Ishikawa (cell line): Measurements from ENCODE around the gene SV2A.

Experiments used
- CEBPB ChIP-seq: IDR thresholded peaks from 2 replicates; pipeline ENCODE4 v1.6.1; 2012
- CREB1 ChIP-seq: IDR thresholded peaks from 2 replicates; pipeline ENCODE4 v1.6.1; 2012; ENCODE audit warnings: low read depth
- EGR1 ChIP-seq: IDR thresholded peaks from 2 replicates; pipeline ENCODE4 v1.6.1; 2012
- EP300 ChIP-seq: IDR thresholded peaks from 2 replicates; pipeline ENCODE4 v1.6.1; 2012; ENCODE audit warnings: borderline replicate concordance
- FOXM1 ChIP-seq: IDR thresholded peaks from 2 replicates; pipeline ENCODE4 v1.6.1; 2012; ENCODE audit warnings: low read depth, borderline replicate concordance
- RAD21 ChIP-seq: IDR thresholded peaks from 2 replicates; pipeline ENCODE4 v1.6.1; 2012; ENCODE audit warnings: low read depth
- TAF1 ChIP-seq: IDR thresholded peaks from 2 replicates; pipeline ENCODE4 v1.6.1; 2012; ENCODE audit warnings: low read depth, mild to moderate bottlenecking
- TCF12 ChIP-seq: IDR thresholded peaks from 2 replicates; pipeline ENCODE4 v1.6.1; 2012; ENCODE audit warnings: low read depth
- YY1 ChIP-seq: IDR thresholded peaks from 2 replicates; pipeline ENCODE4 v1.6.1; 2012; ENCODE audit warnings: low read depth
- TF ChIP-seq, protein P1 (sequence below): IDR thresholded peaks from 2 replicates; pipeline ENCODE4 v1.6.1; 2012; ENCODE audit warnings: low read depth, mild to moderate bottlenecking
- TF ChIP-seq, protein P2 (sequence below): IDR thresholded peaks from 2 replicates; pipeline ENCODE4 v1.6.1; 2012
- TF ChIP-seq, protein P3 (sequence below): IDR thresholded peaks from 2 replicates; pipeline ENCODE4 v1.6.1; 2012

DNA sequence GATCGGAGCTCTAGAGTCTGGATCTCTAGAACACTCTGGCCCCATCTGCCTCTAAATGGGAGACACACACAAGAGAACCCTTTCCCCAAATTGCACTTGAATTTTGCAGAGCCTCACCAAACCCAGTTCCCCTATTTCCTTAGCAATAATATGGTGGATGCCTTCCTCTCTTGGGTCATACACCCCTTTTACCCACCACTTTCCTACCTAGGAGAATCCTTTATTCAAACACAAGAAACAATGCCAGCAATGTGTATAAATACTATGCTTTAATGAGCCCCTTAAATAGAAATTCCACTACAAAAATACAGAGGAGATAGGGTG, 10.7 kb upstream of the SV2A start:
- TF ChIP-seq YY1, result no peak
- no peak for TF ChIP-seq EP300
- TF ChIP-seq, protein P1, sequence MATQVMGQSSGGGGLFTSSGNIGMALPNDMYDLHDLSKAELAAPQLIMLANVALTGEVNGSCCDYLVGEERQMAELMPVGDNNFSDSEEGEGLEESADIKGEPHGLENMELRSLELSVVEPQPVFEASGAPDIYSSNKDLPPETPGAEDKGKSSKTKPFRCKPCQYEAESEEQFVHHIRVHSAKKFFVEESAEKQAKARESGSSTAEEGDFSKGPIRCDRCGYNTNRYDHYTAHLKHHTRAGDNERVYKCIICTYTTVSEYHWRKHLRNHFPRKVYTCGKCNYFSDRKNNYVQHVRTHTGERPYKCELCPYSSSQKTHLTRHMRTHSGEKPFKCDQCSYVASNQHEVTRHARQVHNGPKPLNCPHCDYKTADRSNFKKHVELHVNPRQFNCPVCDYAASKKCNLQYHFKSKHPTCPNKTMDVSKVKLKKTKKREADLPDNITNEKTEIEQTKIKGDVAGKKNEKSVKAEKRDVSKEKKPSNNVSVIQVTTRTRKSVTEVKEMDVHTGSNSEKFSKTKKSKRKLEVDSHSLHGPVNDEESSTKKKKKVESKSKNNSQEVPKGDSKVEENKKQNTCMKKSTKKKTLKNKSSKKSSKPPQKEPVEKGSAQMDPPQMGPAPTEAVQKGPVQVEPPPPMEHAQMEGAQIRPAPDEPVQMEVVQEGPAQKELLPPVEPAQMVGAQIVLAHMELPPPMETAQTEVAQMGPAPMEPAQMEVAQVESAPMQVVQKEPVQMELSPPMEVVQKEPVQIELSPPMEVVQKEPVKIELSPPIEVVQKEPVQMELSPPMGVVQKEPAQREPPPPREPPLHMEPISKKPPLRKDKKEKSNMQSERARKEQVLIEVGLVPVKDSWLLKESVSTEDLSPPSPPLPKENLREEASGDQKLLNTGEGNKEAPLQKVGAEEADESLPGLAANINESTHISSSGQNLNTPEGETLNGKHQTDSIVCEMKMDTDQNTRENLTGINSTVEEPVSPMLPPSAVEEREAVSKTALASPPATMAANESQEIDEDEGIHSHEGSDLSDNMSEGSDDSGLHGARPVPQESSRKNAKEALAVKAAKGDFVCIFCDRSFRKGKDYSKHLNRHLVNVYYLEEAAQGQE, result no peak
- no peak for TF ChIP-seq CREB1
- TF ChIP-seq, protein P2, sequence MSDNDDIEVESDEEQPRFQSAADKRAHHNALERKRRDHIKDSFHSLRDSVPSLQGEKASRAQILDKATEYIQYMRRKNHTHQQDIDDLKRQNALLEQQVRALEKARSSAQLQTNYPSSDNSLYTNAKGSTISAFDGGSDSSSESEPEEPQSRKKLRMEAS, result no peak
- no peak for TF ChIP-seq EGR1
- TF ChIP-seq, protein P3, sequence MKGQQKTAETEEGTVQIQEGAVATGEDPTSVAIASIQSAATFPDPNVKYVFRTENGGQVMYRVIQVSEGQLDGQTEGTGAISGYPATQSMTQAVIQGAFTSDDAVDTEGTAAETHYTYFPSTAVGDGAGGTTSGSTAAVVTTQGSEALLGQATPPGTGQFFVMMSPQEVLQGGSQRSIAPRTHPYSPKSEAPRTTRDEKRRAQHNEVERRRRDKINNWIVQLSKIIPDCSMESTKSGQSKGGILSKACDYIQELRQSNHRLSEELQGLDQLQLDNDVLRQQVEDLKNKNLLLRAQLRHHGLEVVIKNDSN, result no peak
- no peak for TF ChIP-seq RAD21
- TF ChIP-seq FOXM1, result no peak
- TF ChIP-seq TAF1, result no peak
- TF ChIP-seq CEBPB, result no peak
- TF ChIP-seq TCF12, result no peak
